Hepatocyte (in vitro differentiated cells): ENCODE data around the gene LCLAT1. TPM values are rescaled to one million over a fixed set of nuclear protein-coding genes. Genes with fewer than 3 reads are reported as not detected.

Experiments used
- DNase-seq: peaks from one replicate; pipeline ENCODE4 v3.0.0-alpha.2; 2016; ENCODE audit warnings: low spot score
- H2AFZ ChIP-seq: fragments of 200-600 bp; sonication (generic); 2 replicates; pipeline ENCODE4 v1.6.0; 2016; ENCODE audit warnings: antibody characterized with exemption, mild to moderate bottlenecking
- H3K27ac ChIP-seq: fragments of 200-600 bp; sonication (generic); 2 replicates; pipeline ENCODE4 v1.5.1; 2016; ENCODE audit warnings: mild to moderate bottlenecking
- H3K27me3 ChIP-seq: fragments of 200-600 bp; sonication (generic); 2 replicates; pipeline ENCODE4 v1.6.1; 2016
- H3K36me3 ChIP-seq: fragments of 200-600 bp; sonication (generic); replicated peaks from 2 replicates; pipeline ENCODE4 v1.5.1; 2016; ENCODE audit warnings: low read depth; ENCODE audit not compliant: insufficient read depth
- H3K4me1 ChIP-seq: fragments of 200-600 bp; sonication (generic); 2 replicates; pipeline ENCODE4 v1.5.1; 2016; ENCODE audit warnings: mild to moderate bottlenecking, moderate library complexity; ENCODE audit not compliant: insufficient read depth
- H3K4me2 ChIP-seq: fragments of 200-600 bp; sonication (generic); 2 replicates; pipeline ENCODE4 v1.6.0; 2016
- H3K4me3 ChIP-seq: fragments of 200-600 bp; sonication (generic); 2 replicates; pipeline ENCODE4 v1.5.1; 2016; ENCODE audit warnings: mild to moderate bottlenecking
- H3K79me2 ChIP-seq: fragments of 200-600 bp; sonication (generic); 2 replicates; pipeline ENCODE4 v1.6.0; 2017; ENCODE audit warnings: mild to moderate bottlenecking
- H3K9me2 ChIP-seq: fragments of 200-600 bp; sonication (generic); replicated peaks from 2 replicates; pipeline ENCODE4 v1.6.0; 2017; ENCODE audit warnings: mild to moderate bottlenecking; ENCODE audit not compliant: insufficient read depth
- H3K9me3 ChIP-seq: fragments of 200-600 bp; sonication (generic); 2 replicates; pipeline ENCODE4 v1.5.1; 2016; ENCODE audit warnings: low read depth, mild to moderate bottlenecking
- H4K20me1 ChIP-seq: fragments of 200-600 bp; sonication (generic); 2 replicates; pipeline ENCODE4 v1.6.0; 2016; ENCODE audit warnings: mild to moderate bottlenecking; ENCODE audit not compliant: insufficient read depth, poor library complexity, severe bottlenecking
- EZH2 ChIP-seq: fragments of 200-600 bp; sonication (generic); IDR thresholded peaks from 2 replicates; pipeline ENCODE4 v1.6.1; 2016; ENCODE audit warnings: antibody characterized with exemption, mild to moderate bottlenecking, borderline replicate concordance
- EZH2phosphoT487 ChIP-seq: fragments of 200-600 bp; sonication (generic); IDR thresholded peaks from one replicate; pipeline ENCODE4 v1.6.1; 2018; ENCODE audit warnings: antibody characterized with exemption, mild to moderate bottlenecking, low read depth, moderate library complexity; ENCODE audit not compliant: unreplicated experiment, severe bottlenecking
- WGBS: methylation state at CpG from one replicate; pipeline ENCODE4 v1.1.6; 2016; ENCODE audit warnings: low lambda C conversion rate; ENCODE audit errors: missing lambda C conversion rate; 5-methylcytosine and 5-hydroxymethylcytosine counted together
- polyA plus RNA-seq: library from polyadenylated mRNA; unstranded; fragments of >200 nt; fragmentation: Nextera tagmentation; extraction: Ambion mirVana; gene quantifications from 2 replicates; pipeline ENCODE4 v1.2.1, GENCODE V29; 2016
- total RNA-seq: library from RNA; depleted of rRNA; stranded (reverse); fragments of >200 nt; gene quantifications from 2 replicates; pipeline ENCODE4 v1.2.3, GENCODE V29; 2014
- TF ChIP-seq, protein P1 (sequence below): fragments of 200-600 bp; sonication (generic); IDR thresholded peaks from 2 replicates; pipeline ENCODE4 v1.5.1; 2016; ENCODE audit warnings: antibody characterized with exemption, mild to moderate bottlenecking; ENCODE audit not compliant: poor library complexity

Gene LCLAT1
- total RNA-seq (13.6 and 15.4 TPM in 2 replicates), polyA plus RNA-seq (9.8 and 10.1 TPM in 2 replicates)

DNA sequence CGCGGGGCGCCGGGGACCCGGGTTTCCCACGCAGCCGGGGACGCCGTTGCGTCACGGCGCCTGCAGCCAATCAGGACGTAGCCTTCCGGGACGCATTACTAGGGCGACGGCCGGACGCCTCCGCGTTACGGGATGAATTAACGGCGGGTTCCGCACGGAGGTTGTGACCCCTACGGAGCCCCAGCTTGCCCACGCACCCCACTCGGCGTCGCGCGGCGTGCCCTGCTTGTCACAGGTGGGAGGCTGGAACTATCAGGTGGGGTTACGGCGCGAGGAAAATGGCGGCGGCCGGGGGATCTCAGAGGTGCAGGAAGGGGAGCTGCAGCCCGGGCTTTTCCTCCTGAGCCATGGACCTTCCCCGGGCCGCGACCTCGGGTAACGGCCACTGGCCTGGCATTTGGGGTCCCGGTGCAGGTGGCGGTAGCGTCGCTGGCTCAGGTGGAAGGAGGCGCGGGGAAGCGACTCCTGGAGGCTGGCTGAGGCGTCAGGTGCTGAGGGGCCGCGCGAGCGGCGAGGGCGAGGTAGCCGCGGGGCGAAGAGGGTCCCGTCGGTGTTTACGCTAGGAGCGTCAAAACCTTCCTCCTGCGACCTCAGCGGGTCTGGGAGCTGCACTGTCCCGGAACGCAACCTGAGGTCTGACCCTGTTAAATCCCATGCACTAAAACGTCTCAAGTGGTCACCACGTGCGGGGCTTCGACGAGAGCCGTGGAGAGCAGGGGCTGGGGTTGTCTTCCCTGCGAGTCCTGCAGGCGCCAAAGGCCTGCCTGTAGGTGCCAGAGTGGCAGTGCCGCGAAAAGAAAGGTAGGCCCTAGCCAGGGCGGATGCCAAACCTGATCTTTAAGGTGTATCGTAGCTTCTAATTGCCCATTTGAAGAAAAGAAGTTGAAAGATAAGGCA, at the start of gene LCLAT1:
Gene LCLAT1 (plus strand): TSS at position 98 of the 897 bp plus-strand sequence. CDS start 78,345 bp downstream, outside the sequence.
- Histone ChIP-seq H3K4me2 (peak within 1 kb of the TSS; percentile 93), H3K9me3 (no peaks in the 10 kb centered on the region), H3K4me3 (peak within 1 kb of the TSS; percentile 84), H3K79me2 (peaks cover 42% of the 10 kb centered on the region), H4K20me1 (no peaks in the 10 kb centered on the region), H3K27ac (peak within 1 kb of the TSS; percentile 80), H3K4me1 (peaks cover 16% of the 10 kb centered on the region), H3K27me3 (no peaks in the 10 kb centered on the region), H2AFZ (peak within 1 kb of the TSS; percentile 86), H3K9me2 (no peaks in the 10 kb centered on the region), H3K36me3 (no peaks in the 10 kb centered on the region)
- peak; percentile 86 for DNase-seq
- no peak for TF ChIP-seq EZH2phosphoT487
- TF ChIP-seq, protein P1, sequence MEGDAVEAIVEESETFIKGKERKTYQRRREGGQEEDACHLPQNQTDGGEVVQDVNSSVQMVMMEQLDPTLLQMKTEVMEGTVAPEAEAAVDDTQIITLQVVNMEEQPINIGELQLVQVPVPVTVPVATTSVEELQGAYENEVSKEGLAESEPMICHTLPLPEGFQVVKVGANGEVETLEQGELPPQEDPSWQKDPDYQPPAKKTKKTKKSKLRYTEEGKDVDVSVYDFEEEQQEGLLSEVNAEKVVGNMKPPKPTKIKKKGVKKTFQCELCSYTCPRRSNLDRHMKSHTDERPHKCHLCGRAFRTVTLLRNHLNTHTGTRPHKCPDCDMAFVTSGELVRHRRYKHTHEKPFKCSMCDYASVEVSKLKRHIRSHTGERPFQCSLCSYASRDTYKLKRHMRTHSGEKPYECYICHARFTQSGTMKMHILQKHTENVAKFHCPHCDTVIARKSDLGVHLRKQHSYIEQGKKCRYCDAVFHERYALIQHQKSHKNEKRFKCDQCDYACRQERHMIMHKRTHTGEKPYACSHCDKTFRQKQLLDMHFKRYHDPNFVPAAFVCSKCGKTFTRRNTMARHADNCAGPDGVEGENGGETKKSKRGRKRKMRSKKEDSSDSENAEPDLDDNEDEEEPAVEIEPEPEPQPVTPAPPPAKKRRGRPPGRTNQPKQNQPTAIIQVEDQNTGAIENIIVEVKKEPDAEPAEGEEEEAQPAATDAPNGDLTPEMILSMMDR, result peak; percentile 8
- 5% methylated on average over 80 of the region's 83 CpGs for WGBS

DNA sequence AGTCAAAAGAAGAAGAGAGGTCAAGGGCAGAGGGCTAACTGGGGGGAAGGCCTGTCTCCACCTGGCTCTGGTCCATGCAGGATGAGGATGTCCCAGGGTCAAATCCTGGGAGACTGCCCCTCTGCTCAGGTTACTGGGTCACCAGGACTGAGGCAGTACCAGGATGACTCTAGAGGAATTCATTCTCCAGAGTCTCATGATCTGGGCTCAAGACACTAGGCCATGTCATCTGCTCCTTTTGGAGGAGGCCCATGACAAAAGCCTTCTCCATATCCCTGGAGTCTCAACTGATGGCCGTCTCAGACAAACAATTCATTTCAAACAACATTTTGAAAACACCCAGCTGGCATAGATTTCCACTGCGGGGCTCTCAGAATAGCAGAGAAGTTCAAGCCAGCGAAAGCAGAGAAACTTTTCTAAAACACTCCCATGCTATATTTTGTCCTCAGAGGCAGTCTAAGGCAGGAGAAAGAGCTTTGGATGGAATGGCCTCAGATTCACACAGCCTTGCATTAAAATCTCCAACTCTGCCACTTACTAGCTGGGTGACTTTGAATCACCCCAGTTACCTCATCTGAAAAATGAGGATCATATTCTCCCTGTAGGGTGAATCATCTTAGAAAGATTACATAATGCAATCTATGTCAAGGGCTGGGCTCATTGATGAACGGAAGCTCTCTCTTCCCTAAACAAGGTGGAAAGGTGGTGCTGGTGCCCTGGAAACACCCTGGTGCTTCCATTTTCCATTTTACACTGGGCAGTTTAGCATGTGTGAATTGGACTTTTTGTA, 48.8 kb upstream of the LCLAT1 start:
- no peaks in the 10 kb centered on the region for H3K9me2 ChIP-seq
- TF ChIP-seq EZH2phosphoT487, result no peak
- TF ChIP-seq, protein P1, result no peak
- no peaks in the 10 kb centered on the region for H3K36me3 ChIP-seq
- WGBS, result 89% methylated on average over 4 of the region's 4 CpGs
- peaks cover 9% of the 10 kb centered on the region for H3K4me1 ChIP-seq
- no peak overlapping the region for H3K4me2 ChIP-seq
- no peak overlapping the region for H2AFZ ChIP-seq
- H4K20me1 ChIP-seq, result no peaks in the 10 kb centered on the region
- H3K79me2 ChIP-seq, result no peaks in the 10 kb centered on the region
- no peaks in the 10 kb centered on the region for H3K27me3 ChIP-seq
- no peak overlapping the region for H3K4me3 ChIP-seq
- no peaks in the 10 kb centered on the region for H3K9me3 ChIP-seq
- H3K27ac ChIP-seq, result no peak overlapping the region
- DNase-seq, result no peak

DNA sequence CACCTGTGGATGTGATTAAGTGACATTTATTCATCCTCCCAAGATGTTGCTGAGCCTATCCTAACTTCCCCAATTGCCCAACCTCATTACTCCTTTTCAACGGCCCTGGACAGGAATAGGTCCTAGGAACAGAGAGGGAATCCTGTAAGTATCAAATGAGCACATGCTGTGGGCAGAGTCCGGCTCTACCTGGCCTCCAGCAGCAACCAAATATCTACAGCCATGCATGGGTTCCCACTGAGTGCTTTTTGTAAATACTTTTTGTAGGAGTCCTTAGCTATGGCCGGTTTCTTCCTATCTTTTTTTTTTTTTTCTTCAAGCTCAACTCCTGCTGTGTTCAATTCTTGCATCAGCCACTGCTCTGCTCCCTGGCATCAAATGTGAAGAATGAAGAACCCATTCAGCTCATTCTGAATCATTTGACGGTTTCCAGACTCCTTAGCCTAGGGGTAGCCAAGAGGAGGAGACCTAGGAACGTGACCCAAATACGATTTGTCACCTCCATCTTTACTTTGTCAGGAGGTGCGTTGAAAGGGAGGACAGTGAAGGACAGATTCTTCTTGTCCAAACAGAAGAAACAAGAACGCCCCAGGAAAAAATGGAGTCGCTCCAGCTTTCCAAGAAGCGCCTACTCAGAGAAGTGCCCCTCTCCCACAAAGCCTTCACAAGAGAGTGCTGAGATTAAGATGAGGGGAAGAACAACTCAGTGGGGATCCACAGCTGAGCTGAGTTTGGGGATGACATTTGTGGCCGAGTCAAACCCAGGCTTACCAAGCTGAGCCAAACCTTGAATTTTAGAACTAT, 46.7 kb upstream of the LCLAT1 start:
- no peak overlapping the region for H2AFZ ChIP-seq
- H3K4me1 ChIP-seq, result peaks cover 30% of the 10 kb centered on the region
- no peaks in the 10 kb centered on the region for H3K36me3 ChIP-seq
- TF ChIP-seq, protein P1, result no peak
- no peak for TF ChIP-seq EZH2
- no peak for TF ChIP-seq EZH2phosphoT487
- no peaks in the 10 kb centered on the region for H4K20me1 ChIP-seq
- no peaks in the 10 kb centered on the region for H3K79me2 ChIP-seq
- H3K9me2 ChIP-seq, result no peaks in the 10 kb centered on the region
- H3K27ac ChIP-seq, result no peak overlapping the region
- H3K9me3 ChIP-seq, result no peaks in the 10 kb centered on the region
- DNase-seq, result no peak
- H3K4me3 ChIP-seq, result no peak overlapping the region
- H3K27me3 ChIP-seq, result no peaks in the 10 kb centered on the region
- no peak overlapping the region for H3K4me2 ChIP-seq
- 82% methylated on average over 11 of the region's 11 CpGs for WGBS
